ENCODE results near the gene SLC41A1. TPM values are rescaled to one million over a fixed set of nuclear protein-coding genes. Genes with fewer than 3 reads are reported as not detected.
A peak's percentile ranks its signal among the peaks of the same experiment; 100 is the strongest.

Gene SLC41A1
- total RNA-seq, 1 donor from 2014 or later, result 7.6 TPM

DNA sequence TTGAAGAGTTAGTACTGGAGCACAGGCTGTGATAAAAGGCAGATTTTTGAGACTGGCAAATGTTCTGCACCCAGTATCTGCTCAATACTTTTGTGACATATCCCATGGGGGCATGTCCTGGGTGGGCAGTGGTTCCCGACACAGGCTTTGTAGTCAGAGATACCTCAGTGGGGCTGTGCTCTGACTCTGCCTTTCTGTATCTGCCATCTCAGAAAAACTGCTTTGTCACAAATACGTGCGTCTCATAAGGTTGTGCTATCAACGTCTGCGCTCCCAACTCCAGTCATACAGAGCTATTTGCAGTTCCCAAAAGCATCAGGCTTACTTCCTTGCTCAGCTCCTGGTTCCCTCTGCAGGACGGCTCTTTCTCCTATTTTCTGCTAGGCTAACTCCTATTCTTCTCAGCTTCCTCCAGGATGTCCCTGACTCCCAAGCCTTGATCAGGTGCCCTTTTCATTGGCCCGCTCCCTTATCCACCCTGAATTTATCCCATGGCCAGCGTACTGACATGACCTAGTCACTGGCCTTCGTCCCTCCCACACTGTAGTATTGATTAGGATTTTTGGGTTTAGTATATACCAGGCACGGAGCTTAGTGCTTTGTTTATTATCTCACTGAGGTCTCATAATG, 25.6 kb downstream of the SLC41A1 start:
- no peak for DNase-seq

DNA sequence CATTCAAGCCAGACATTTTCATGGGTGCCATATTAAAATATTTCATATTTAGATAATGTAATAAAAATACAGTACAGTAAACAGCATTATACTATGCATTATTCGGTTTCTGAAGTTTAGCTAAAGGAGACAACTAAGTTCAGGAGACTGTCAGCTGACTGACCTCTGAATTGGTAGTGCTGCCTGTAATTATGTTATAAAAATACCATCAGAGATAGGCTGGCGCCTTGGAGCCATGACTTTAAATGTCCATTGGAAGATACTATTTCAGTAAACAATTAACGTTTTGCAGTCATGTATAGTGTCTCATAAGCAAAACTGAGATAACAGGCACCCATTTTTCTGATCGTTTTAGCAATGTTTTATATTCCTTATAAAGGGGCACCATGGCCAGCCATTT, 26.4 kb downstream of the SLC41A1 start:
- DNase-seq, result no peak

DNA sequence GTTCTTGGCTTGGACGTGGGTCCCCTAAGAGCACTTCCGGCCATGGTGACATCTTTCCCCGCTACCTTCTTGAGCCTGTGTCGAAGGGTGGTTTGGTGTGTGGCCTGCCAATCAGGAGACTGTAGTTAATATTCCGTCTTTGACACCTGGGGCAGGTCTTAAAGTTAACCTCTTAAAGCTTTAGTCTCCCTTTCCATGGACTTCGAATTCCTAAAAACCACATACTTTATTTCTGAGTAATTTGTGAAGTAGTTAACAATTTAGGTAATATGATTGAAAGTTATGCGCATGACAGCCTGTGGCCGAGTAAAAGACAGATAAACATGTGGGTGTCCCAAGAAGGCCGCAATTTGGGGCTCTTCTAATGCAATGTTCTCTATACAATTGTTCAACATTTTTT, 27.6 kb downstream of the SLC41A1 start:
- DNase-seq, result no peak

DNA sequence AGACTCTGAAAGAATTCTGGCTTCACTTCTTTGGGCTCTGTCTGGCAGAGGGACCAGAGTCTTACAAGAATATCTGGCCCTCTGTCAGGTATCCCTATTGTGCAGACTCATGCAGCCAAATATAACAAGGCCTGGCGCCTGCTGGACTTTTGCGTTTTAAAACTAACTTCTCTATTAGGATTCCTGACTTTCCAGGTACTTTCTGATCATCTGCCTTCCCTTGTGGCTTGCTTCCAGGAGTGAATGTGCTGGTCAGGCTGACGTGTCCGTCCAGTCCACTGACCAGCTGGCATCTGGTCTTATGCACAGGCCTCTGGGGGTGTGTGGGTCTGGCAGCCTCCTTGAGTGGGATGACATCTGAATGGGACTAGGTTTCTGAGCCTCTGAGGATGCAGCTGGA, 29.1 kb downstream of the SLC41A1 start:
- DNase-seq, result no peak

DNA sequence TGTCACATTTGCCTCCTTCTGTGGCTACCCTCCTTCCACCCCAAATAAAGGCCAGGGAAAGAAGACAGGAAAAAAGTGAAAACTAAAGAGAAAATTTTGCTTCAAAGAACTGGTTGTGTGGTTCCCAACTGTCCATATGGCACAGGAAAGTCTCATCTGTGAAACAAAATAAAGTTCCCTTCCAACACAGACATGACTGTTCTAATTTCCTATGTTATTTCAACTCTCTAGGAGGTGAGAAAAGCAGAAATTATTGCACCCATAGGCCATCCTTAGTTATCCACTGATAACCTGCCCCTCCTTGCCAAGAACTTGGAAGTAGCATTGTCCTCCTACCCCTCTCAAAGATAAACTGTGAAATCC, 29.6 kb downstream of the SLC41A1 start:
- no peak for DNase-seq

DNA sequence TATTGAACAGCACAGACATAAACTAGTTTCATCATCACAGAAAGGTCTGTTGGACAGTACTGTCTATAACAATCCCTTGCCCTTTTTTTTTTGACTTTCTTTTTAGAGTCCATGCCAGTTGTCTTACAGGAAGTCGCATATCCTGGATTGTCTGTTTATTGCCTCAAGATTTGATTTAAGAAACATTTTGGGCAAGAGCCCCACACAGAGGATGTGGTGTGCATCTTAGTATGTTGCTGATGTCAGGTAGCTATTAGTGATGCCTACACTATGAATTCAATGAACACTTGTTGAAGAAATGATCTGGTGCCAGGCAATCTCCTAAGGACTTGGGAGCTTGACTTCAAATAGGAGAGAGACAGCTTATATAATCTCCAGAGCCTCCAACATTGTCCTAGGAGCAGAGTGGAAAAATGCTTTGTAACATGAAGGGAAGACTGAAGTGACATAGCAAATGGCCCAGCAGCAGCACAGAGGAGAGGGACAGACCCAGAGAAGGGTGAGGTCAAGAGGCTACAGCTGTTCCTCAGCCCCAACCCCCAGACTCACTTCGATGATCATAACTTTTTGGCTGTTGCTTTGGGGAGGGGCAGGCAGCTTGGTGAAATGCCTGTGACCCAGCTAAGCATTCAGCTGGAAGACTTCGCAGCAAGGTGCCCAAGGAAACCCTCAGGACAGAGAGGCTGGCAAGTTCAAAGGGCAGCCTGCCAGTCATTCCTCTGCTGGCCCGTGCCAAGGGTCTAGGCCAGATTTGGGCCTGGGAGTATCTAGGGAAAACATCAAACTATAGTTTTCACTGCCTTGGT, 30.2 kb downstream of the SLC41A1 start:
- no peak for DNase-seq

DNA sequence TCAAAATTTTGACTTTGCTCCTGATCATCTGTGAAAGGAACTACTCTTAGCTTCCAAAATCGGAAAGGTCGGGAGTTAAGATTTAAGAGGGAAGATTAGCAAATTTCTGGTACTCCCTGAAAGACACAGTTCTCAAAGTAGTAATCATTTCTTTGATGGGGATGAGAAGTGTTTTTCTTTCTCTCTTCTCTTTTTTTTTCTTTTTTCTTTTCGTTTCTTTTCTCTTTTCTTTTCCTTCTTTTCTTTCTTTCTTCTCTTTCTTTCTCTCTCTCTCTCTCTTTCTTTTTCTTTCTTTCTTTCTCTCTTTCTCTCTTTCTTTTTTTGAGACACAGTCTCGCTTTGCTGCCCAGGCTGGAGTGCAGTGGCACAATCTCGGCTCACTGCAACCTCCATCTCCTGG, 32.7 kb downstream of the SLC41A1 start:
- DNase-seq, result no peak

DNA sequence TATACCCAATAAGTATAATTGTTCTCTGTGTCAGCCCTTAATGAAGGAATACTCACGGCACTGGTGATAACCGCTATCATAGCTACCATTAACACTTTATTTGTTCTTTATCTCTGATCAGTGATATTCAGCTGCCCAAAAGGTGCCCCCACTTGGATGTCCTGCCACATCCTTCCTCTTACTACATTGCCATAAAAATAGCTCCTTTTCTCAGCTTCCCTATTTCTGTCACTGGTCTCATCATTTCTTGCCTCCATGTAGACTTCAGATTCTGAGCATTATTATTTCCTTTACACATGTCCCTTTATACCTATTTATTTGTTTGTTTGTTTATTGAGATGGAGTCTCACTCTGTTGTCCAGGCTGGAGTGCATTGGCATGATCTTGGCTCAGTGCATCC, 35.0 kb downstream of the SLC41A1 start:
- no peak for DNase-seq

DNA sequence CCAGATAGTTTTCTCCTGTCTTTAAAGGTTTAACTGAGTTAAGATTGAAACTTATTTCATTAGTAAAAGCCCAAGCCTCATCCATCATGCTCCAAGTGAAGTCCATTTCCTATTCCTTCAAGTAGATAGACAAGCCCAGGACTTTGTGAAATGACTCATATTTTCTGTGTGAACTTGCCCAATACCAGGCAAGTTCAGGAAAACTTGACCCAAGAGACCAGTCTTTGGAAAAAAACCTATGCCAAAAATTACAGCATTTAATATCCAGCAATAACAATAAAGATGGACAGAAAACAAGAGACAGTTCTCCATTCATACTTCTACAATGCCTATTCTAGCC, 37.3 kb downstream of the SLC41A1 start:
- no peak for DNase-seq

DNA sequence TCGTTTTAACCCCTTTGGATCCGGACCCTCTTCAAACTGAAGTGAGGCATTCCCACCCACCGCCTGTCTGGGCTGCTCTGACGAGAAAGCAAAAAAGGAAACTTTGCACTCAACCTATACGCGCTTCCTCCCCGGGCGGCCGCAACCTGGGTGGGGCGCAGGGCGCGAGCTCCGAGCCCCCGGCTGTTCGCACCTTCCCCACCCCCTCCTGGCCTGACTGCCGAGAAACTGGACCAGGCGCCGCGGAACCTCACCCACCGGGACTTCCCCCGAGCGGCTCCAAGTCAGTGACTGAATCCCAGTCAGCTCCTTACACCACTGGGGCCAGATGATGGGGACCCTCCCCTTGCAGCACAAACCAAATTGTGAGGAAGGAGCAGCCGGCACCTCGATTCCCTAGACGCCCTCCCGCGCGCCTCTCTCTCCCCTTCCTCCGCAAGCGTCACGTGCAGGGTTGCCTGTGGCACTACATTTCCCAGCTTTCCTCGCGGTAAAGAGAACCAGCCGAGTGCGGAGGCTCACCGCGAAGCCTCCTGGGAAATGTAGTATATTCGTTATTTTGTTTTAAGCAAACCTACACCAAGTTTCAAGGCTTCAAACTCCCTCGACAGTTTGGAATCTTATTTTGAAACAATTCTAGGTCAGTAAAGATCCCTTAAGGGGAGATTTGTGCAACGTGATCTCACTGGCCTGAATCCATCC, 37.8 kb downstream of the SLC41A1 start, which contains the start of gene RAB29:
RAB29 (minus strand) TSS at position 468 of the 702 bp plus-strand sequence. CDS start 526 bp downstream, outside the sequence.
- peak; percentile 40 for DNase-seq

DNA sequence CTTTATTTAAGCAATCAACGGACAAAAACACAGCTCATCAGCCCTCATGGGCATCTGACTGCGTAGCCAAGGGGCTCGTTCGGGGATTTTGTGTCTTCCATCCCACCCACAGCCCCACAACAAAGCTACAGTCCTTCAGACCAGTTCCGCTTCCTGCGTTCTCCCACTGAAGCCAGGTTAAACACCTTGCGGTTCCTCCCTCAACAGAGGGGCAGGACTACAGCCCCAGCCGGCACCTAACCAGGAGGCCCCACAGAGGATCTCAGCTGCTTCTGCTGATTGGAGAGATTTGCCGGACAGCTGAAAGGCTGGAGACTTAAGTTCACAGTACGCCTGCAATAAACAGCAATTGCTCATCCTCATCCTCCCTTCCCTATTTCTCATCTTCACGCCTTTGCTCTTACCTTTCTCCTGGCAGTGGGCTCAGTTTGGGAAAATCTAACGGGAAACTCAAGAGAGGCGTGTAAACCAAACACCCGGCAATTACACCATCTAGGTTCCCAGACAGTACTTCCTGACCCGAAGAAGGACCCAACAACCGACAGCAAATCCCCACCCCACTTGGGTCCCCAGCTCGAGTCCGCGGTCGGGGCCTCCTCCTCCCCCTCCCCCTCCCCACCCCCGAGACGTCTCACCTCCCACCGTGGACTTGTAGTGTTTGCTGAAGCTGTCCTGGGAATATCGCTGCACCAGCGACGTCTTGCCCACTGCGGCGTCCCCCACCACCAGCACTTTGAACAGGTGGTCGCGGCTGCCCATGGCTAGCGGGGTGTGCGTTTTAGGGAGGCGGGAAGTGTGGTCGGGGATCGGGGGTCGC, 38.6 kb downstream of the SLC41A1 start:
- no peak for DNase-seq

DNA sequence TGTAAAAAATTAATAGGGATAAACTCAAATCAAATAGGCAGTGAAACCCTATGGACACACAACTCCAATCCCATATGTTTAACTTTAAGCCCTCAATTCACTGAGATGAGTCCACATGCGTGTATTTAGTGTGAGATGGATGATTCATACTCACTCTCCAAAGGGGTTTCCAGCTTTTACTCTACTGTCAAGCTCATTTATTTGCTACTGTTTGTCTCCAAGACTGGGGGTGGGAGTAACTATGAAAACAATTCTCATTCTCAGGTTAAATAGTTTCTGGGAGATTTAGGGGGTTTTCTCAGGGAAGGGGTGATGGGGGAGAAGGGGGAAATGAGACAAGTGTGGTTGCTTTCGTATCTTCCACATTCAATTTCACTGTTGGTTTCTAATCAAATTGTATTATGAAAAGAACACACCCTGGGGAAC, 40.4 kb downstream of the SLC41A1 start:
- DNase-seq, result no peak

DNA sequence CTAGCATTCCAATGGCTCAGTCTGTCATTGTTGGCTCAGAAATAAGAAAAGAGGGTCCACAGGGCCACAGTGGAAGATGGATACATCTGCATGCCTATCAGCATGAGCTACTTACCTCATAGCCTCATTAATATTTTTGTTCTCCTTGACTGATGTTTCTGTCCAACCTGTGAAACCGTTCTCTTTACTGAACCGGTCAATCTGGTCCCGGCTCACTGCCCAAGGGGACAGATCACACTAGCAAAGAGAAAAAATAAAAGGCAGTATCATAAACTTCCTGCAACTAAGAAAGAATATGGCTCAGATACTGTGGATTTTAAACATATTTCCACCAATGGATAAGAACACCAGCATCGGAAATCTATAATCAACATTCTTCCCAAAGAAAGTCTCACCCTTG, 42.4 kb downstream of the SLC41A1 start:
- DNase-seq, result no peak

DNA sequence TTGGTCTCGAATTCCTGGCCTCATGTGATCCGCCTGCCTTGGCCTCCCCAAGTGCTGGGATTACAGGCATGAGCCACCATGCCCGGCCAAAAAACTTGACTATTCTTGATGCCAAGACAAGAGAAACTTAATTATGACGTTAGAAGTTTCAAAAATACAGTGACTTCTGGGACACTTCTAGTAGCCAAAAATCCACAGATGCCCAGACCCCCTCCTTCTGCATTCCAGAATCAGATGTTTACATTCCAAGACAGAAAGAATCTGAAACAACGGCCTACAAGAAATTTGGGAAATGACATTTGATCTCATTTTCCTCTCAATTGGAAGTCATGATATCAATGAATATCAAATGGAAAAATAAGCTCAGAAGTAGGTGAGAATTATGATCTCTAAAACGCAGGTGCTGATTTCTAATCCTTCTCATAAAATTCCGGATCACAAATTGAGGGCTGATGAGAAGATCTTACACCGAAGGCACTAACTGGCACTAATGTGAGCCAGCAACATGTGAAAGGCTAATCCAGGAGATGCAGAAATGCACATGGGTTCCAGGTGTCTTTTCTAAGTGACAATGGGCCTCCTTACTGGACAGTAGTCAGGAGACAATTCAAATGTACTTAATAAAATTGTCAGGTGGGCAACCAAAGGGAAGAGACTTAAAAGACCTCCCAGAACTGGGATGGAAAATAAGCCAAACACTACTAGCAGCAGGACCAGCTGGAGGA, 43.2 kb downstream of the SLC41A1 start:
- DNase-seq, result no peak

DNA sequence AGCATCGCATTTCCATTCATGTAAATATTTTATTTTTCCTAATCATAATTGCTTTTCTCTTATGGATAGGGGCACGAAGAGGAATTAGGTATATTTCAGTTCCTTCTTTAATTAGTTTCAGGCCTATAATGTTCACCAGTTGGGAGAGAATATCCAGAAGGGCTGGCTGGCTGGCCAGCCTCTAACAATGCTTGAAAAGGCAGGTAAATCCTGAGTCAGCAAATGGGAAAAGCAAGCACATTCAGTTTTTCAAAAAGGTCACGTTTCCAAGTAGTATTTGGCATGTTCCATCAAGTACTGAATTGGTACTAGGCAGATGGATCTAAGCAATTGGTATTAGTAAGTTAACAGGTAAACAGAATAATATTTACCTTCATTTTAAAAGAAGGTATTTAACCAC, 45.8 kb downstream of the SLC41A1 start:
- DNase-seq, result no peak

DNA sequence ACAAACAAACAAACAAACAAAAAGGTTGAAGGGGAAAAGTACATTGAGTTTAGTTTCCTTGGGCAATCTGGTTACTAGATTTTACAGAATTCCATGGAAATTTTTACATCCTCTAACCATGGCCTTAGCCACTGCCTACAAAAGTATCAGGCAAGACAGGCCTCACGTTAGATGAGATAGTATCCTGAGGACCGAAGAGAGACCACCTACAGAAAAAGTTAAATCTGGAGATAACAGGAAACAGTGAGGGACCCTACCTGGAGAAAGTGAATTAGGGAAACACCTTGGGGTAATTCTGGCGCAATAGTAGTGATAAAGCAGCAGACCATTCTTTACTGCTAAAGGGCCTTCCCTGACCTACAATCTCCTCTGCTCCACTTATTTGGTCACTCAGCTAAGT, 46.4 kb downstream of the SLC41A1 start:
- DNase-seq, result no peak

DNA sequence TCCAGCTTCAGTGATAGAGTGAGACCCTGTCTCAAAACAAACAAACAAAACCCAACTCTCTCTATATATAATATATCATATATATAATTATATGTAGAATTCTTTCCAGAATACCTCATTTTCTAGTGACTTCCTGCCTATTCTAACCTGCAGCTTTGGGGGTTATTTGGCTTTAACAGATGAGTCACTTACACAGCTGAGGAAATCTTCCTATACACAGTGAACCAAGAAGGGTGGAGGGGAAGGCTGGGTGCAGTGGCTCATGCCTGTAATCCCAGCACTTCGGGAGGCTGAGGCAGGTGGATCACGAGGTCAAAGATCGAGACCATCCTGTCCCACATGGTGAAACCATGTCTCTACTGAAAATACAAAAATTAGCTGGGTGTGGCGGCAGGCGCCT, 47.0 kb downstream of the SLC41A1 start:
- no peak for DNase-seq

DNA sequence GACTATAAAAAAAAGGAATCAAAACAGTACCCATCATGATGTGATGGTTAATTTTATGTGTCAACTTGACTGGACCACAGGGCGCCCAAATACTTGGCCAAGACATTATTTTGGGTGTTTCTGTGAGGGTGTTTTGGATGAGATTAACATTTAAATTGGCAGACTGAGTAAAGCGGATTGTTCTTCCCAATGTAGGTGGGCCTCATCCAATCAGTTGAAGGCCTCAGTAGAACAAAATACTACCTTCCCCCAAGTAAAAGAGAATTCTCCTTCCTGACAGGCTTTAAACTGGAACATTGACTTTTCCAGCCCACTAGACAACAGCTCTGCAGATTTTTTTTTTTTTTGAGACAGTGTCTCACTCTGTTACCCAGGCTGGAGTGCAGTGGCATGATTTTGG, 48.4 kb downstream of the SLC41A1 start:
- DNase-seq, result no peak

DNA sequence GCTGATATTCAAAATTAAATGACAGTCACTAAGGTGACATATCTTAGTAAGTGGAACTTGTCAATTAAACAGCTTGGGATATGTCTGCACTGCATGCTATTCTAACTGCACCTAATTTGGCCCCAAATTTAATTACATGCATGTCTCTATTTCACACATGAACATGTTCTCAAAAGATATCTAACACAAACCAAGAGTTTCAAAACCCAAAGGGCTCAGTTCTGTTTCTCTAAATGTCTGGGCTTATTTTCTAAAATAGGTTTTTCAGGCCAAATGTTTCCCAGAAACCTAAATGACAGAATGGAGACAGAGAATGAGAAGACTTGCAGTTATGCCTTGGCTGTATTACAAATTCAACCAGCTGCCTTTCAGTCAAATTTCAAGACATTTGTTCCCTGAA, 49.0 kb downstream of the SLC41A1 start:
- no peak for DNase-seq

DNA sequence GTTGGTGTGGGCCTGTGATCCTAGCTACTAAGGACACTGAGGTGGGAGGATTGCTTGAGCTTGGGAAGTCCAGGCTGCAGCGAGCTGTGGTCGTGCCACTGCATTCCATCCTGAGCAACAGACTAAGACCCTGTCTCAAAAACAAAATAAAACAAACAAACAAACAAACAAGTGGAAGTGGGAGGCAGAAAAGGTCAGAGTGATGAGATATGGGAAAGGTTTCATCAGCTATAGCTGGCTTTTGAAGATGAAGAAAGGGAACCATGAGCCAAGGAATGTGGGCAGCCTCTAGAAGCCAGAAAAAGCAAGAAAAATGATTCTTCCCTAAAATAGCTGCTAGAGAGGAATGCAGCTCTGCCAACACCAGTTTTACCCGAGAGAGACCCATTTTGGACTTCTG, 52.4 kb downstream of the SLC41A1 start:
- no peak for DNase-seq

DNA sequence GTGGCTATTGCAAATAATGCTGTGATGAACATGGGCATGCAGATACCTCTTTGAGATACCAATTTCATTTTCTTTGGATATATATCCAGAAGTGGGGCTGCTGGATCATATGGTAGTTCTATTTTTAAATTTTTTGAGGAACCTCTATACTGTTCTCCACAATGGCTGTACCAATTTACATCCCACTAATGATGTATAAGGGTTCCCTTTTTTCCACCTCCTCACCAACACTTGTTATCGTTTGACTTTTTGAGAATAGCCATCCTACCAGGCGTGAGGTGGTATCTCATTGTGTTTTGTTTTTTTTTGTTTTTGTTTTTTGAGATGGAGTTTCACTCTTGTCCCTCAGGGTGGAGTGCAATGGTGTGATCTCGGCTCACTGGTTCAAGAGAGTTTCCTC, 56.4 kb downstream of the SLC41A1 start:
- DNase-seq, result no peak

DNA sequence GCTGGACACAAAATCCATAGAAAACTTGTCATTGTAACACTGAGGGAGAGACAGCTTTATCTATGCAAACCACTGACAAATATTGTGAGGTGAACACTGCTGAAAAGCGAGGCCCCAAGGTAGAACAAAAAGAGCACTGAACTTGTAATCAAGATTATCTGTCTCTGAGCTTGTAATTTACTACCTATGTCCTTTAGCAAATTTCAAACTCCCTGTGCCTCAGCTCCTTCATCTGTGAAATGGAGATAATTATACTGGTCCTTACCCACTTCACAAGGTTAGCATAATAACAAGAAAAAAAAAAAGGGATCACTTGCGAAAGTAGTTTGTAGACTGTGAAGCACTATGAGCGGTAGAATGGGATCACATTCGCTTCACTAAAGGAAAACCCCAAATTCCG, 58.1 kb downstream of the SLC41A1 start:
- DNase-seq, result no peak
